Keratinocyte (primary cell): ENCODE data around the gene OPHN1.

ENCODE experiments used
- CTCF ChIP-seq, 3 experiments: IDR thresholded peaks in 1 of 3; conservative IDR thresholded peaks in 1 of 3; optimal IDR thresholded peaks in 1 of 3; 2 replicates in 2 of 3; 3 replicates in 1 of 3; pipeline versions ENCODE3 to v1.5.1; 2011; ENCODE audit warnings: low read length in 3 of 3, mild to moderate bottlenecking in 3 of 3, moderate library complexity in 2 of 3, control low read depth in 1 of 3, inconsistent platforms in 1 of 3; ENCODE audit not compliant: insufficient read depth in 2 of 3; ENCODE audit errors: extremely low read depth in 1 of 3
- EZH2 ChIP-seq: IDR thresholded peaks from one replicate; pipeline ENCODE4 v1.6.1; 2012; ENCODE audit warnings: inconsistent platforms, mild to moderate bottlenecking, low read length, moderate library complexity

- TF ChIP-seq CTCF (optimal IDR thresholded peaks at IDR 0.05 in 1 of 3, IDR thresholded peaks at IDR 0.05 in 1 of 3, conservative IDR thresholded peaks at IDR 0.05 in 1 of 3; ENCODE audit: extremely low read depth in 1 of 3, insufficient read depth in 2 of 3, low read length in 3 of 3), result no peak
- TF ChIP-seq EZH2, result no peak
These were observed 183.9 kb downstream of the OPHN1 start for GRCh38 chrX:68249401-68249831.
